Fibroblast of lung (primary cell): ENCODE measurements around the gene DGKZ.

Source experiments
- EZH2 ChIP-seq: IDR thresholded peaks from 2 replicates; pipeline ENCODE4 v1.5.1; 2012; ENCODE audit warnings: low read length, control low read depth, mild to moderate bottlenecking; ENCODE audit errors: missing control alignments
- TF ChIP-seq, protein P1 (sequence below), 2 donors: IDR thresholded peaks in 1 of 2; conservative IDR thresholded peaks in 1 of 2; 1 replicate in 1 of 2; 2 replicates in 1 of 2; pipeline ENCODE4 v1.5.1; 2011 to 2012; ENCODE audit warnings: low read length in 2 of 2, control low read depth in 1 of 2, inconsistent platforms in 1 of 2, low read depth in 1 of 2, mild to moderate bottlenecking in 1 of 2

DNA sequence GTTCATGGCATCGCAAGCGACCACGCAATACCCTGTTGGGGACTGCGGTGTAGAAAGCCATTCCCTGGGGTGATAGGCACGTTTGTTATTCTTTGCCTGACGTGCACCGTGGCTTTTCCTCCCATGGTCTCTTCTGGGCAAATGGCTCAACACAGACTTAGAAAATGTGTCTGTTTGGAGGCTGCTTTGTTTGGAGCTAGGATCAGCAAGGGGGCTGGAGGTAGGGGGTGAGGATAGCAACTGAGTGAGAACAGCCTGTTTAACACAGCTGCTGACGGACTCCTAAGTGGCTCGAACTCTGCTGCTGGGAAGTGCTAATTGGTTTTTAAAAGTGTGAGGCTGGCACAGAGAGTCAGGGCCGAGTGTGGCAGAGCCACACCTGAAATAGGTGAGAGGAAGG, 60.4 kb downstream of the DGKZ start:
- TF ChIP-seq, protein P1, sequence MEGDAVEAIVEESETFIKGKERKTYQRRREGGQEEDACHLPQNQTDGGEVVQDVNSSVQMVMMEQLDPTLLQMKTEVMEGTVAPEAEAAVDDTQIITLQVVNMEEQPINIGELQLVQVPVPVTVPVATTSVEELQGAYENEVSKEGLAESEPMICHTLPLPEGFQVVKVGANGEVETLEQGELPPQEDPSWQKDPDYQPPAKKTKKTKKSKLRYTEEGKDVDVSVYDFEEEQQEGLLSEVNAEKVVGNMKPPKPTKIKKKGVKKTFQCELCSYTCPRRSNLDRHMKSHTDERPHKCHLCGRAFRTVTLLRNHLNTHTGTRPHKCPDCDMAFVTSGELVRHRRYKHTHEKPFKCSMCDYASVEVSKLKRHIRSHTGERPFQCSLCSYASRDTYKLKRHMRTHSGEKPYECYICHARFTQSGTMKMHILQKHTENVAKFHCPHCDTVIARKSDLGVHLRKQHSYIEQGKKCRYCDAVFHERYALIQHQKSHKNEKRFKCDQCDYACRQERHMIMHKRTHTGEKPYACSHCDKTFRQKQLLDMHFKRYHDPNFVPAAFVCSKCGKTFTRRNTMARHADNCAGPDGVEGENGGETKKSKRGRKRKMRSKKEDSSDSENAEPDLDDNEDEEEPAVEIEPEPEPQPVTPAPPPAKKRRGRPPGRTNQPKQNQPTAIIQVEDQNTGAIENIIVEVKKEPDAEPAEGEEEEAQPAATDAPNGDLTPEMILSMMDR (conservative IDR thresholded peaks at IDR 0.05 in 1 of 2, IDR thresholded peaks at IDR 0.05 in 1 of 2; ENCODE audit: low read depth in 1 of 2, low read length in 2 of 2): no peak
- TF ChIP-seq EZH2: no peak
